Jurkat, Clone E6-1 (cell line): ENCODE data around the gene MLEC.
A peak's percentile ranks its signal among the peaks of the same experiment; 100 is the strongest.
"Not testable (repeated sequence)": the region's sequence is repeated elsewhere in the genome, so short reads cannot be mapped to it uniquely, and the experiment has no call there.

Source experiments
- DNase-seq: peaks from one replicate; pipeline ENCODE4 v3.0.0-alpha.2; 2011; ENCODE audit warnings: low read depth, low spot score
- H3K4me3 ChIP-seq: 2 replicates; pipeline ENCODE4 v1.5.1; 2011; ENCODE audit warnings: mild to moderate bottlenecking, low read length, control low read depth, moderate library complexity

The MLEC gene

GRCh38 chr12:120711411-120711810, 24.5 kb downstream of the MLEC start:
- no peak for DNase-seq
- peak overlapping the region; percentile 84 for H3K4me3 ChIP-seq

DNA sequence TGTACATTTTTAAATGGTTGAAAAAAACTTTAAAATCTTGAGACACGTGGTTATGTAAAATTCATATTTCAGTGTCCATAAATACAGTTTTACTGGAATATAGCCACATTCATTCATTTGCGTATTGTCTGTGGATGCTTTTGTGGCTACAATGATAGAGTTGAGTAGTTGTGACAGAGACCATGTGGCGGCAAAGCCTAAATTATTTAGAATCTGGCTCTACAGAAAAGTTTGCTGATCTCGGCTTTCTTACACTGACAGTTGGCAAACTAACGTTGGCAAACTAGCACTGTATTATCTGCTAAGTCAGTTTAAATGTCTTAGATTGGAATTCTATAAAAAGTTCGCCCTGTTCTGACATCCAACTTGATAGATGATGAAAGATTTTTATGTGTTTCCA, 25.7 kb downstream of the MLEC start:
- DNase-seq: no peak
- no peak overlapping the region for H3K4me3 ChIP-seq

DNA sequence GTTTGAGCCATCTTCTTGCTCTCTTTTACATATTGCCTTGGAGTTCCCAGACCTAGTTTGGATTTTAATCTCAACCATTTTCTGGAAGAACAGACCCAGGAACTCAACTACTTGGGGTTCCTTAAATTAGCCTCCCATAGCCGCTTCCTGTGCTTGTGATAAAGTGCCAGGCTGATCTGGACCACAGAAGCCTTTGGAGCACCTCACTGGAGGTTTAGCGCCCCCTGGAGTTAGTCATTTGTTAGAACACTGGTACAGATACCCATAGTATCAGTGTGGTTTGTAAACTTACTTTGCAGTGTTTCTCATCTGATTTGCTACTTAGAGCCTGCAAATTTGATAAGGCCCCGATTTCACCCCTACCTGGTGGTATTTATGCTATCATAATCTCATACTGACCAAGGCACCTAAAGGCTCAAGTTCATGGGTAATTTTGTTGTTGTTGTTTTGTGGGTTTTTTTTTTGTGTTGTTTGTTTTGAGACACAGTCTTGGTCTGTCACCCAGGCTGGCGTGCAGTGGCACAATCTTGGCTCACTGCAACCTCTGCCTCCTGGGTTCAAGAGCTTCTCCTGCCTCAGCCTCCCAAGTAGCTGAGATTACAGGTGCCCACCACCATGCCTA, 27.0 kb downstream of the MLEC start:
- H3K4me3 ChIP-seq: no peak overlapping the region
- DNase-seq: peak; percentile 87

GRCh38 chr12:120718055-120718454, 31.1 kb downstream of the MLEC start:
- no peak overlapping the region for H3K4me3 ChIP-seq
- no peak for DNase-seq

- H3K4me3 ChIP-seq: no peak overlapping the region
- DNase-seq: no peak
These were observed 32.1 kb downstream of the MLEC start for GRCh38 chr12:120719072-120719471.

DNA sequence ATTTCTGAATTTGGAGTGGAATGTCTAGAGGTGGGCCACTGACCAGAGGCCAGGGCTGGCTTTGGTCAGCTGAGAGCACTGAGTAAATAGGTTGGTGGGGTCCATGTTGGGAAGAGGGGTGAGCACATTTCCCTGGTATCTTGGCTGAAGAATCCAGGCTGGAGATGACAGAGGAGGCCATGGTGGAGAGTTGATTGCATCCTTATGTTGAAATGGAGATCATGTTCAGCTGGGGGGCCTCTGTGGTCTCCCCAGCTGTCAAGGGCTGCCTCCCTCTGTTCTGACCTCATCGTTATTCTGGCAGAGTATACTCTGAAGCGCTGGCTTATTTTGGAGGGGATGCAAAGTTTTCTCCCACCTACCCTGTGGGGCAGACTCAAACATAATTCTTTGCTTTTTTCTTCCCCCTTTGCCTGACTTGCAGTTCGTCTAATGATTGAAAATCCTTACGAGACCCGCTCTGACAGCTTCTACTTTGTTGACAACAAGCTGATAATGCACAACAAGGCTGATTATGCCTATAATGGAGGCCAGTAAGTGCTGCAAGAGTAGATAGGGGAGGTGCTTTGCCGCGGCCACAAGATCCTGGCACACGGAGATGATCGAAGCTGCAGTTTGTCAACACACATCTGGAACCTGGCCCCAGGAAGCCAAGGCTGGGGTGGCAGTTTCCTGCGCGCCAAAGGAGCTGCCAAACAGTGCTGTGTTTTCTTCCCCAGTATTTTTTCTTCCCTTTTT, 32.7 kb downstream of the MLEC start:
- H3K4me3 ChIP-seq: no peak overlapping the region
- DNase-seq: no peak

DNA sequence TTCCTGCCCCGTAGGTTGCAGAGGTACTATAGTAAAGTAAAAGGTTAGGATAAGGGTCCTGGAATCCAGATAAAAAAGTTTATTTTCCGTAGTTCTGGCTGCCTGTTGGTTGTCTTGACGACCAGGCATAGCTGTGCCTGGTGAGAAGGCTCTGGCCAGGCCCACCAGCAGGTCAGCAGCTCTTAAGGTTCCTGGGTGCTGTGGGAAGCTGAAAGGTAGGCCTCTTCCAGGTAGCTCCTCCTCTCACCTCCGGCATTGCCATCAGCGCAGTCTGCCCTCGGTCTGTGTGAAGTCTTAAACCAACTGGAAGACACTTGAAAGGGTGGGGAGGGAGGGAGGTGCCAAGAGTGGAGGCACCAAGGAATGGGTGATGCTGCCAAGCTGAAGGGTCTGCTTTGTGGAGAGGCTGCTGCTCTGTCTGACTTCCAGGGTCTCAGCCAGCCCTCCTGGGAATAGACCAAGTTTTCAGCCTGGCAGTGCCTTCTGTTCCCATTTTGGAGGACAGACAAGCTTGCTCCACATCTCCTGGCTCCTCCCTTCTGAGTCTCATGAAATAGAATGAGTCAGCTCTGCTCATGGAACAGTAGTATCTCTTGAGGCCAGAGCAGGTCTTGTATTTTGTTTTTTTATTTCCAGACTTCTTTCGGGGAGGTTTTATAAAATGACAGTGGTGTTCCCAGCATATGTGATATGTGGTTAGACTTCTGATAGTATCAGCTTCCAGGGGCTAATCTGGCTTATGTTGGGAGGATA, 33.5 kb downstream of the MLEC start:
- no peak overlapping the region for H3K4me3 ChIP-seq
- DNase-seq: no peak

GRCh38 chr12:120720987-120721801, 34.2 kb downstream of the MLEC start:
- H3K4me3 ChIP-seq: no peak overlapping the region
- DNase-seq: no peak

- H3K4me3 ChIP-seq: no peak overlapping the region
- DNase-seq: no peak
These were observed 34.9 kb downstream of the MLEC start for GRCh38 chr12:120721866-120722265.

- DNase-seq: no peak
- no peak overlapping the region for H3K4me3 ChIP-seq
These were observed 35.8 kb downstream of the MLEC start for GRCh38 chr12:120722784-120723183.

DNA sequence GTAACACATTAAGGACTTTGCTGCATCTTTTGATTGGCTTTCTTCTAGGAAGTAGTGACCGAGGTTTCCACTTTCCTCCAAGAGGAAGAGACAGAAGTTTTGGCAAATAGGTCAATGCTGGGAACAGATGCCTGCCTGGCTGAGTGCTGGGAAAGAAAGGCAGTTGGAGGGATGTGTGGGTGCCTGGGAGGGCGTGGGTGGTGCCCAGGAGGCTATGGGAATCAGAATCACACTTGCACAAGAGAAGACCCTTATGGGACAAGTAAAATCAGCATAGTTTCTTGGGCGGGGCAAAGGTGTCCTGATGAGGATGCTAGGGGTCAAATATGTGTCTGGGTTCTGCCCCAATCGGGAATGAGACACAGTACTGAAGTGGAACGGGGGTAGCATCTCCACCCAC, 37.8 kb downstream of the MLEC start:
- H3K4me3 ChIP-seq: no peak overlapping the region

GRCh38 chr12:120725151-120725658, 38.3 kb downstream of the MLEC start:
- DNase-seq: no peak
- H3K4me3 ChIP-seq: peak overlapping the region; percentile 65

More for the DNA sequence above, 37.8 kb downstream of the MLEC start:
- no peak for DNase-seq

DNA sequence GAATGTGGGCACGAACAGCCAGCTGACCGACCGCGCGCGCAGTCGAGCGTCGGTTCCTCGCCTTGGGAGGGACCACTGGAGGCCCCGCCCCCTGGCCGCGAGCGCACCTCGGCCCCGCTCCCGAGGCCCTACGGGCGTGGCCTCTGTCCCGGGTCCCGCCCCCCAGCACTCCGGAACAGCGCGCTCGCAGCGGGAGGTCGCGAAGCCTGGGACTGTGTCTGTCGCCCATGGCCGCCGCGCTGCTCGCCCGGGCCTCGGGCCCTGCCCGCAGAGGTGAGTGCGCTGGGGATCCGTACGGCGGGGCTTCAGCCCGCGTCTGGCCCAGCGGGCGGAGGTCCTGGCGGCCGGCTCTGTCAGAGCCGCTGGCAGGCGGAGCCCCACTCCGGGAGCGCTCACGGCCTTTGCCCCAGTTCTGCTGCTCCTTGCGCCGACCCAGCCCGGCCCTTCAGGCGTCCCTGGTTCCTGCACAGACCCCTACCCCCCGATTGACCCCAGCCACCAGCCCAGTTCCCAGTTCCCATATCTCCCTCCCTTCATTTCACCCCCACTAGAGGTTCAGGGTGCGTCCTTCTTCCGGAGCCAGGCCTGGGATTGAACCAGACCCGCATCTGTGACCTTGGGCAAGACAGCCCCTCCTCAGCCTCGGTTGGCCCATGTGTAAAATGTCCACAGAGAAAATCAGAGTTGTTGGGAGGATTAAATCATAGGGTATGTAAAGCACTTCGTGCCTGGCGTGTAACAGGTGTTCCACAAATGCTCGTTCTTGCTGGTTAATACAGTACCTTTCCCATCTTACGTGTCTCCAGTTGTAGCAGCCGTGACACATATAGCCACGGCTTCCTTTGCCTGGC, 38.9 kb downstream of the MLEC start, which contains the start of gene ACADS:
ACADS (plus strand) TSS at position 168 of the 851 bp plus-strand sequence; CDS start at position 228, 60 bp downstream.
- DNase-seq: peak; percentile 65

GRCh38 chr12:120726510-120726793, 39.5 kb downstream of the MLEC start:
- peak overlapping the region; percentile 65 for H3K4me3 ChIP-seq

More for the DNA sequence above, 38.9 kb downstream of the MLEC start, which contains the start of gene ACADS:
- H3K4me3 ChIP-seq: peak within 1 kb of the TSS; percentile 65

DNA sequence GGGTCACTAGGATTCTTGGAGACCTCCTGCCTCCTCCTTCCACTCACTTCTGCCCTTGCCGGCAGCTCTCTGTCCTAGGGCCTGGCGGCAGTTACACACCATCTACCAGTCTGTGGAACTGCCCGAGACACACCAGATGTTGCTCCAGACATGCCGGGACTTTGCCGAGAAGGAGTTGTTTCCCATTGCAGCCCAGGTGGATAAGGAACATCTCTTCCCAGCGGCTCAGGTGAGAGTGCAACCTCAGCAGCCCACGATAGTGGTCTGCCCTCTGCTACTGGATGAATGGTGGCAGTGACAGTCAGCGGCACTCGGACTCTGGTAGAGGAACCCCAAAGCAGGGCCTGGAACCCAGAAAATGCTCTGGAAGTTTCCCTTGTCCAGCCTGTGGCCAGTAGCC, 40.0 kb downstream of the MLEC start:
- no peak for DNase-seq
- no peak overlapping the region for H3K4me3 ChIP-seq

More at GRCh38 chr12:120726510-120726793, 39.5 kb downstream of the MLEC start:
- DNase-seq: no peak

- not testable (repeated sequence) for H3K4me3 ChIP-seq, DNase-seq
These were observed 45.2 kb downstream of the MLEC start for GRCh38 chr12:120732198-120732597.

DNA sequence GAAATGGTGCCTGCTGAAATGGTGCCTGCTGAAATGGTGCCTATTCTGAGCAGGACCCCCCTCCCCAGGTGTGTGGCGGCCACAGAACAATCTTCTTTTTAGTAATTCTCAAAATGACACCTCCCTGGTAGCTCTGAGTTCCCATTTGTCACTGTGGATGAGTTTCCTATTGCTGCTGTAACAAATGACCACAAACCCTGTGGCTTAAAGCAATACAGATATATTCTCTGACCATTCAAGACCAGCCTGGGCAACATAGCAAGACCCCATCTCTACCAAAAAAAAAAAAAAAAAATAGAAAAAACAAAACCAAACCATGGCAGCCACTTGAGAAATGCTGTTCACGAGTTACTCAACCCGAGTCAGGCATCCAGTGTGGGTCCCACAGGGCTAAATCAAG, 46.6 kb downstream of the MLEC start:
- no peak overlapping the region for H3K4me3 ChIP-seq
- DNase-seq: no peak

DNA sequence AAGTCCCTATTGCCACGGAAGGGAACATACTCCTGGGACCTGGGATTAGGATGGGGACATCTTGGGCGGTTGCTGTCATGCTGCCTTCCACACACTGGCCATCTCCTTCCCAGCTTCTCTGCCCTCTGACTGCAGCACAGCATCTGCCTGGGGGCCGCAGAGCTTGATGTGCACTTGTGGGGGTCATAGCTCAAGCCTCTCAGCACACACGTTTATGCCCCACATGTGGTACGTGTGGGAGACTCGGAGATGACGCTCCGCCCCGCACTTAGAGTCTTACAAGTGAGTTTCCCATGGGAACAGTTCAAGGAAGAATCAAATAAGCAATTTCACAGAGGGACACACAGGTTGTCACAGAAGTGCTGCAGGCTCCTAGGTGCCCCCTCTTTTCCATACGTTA, 47.3 kb downstream of the MLEC start:
- no peak overlapping the region for H3K4me3 ChIP-seq
- no peak for DNase-seq
